ENCODE data around the gene LAMA3. TPM values are rescaled to one million over a fixed set of nuclear protein-coding genes. Genes with fewer than 3 reads are reported as not detected.

The LAMA3 gene
- polyA plus RNA-seq, 1 donor from 2014 or later, result 3.4 TPM

- Histone ChIP-seq H3K4me2 (ENCODE audit: low read length) (no peak overlapping the region), H3F3A (ENCODE audit: insufficient read depth, low read length, poor library complexity, severe bottlenecking) (no peaks in the 10 kb centered on the region), H3K36me3 (ENCODE audit: insufficient read depth, low read length) (no peaks in the 10 kb centered on the region), H2AFZ (ENCODE audit: low read depth, low read length) (no peak overlapping the region), H3K9me2 (ENCODE audit: insufficient read depth, low read length) (no peaks in the 10 kb centered on the region), H3K79me2 (replicated peaks; ENCODE audit: insufficient read depth, low read length) (no peaks in the 10 kb centered on the region), H4K20me1 (ENCODE audit: insufficient read depth) (no peaks in the 10 kb centered on the region), H3K9ac (ENCODE audit: low read length) (no peak overlapping the region), H3K27ac (ENCODE audit: low read length) (no peak overlapping the region), H3K9me3 (ENCODE audit: low read length) (no peaks in the 10 kb centered on the region), H3K27me3 (ENCODE audit: insufficient read depth, low read depth, low read length) (no peaks in the 10 kb centered on the region), H3K4me3 (ENCODE audit: low read length) (no peak overlapping the region)
- no peak for TF ChIP-seq RAD21 (conservative IDR thresholded peaks at IDR 0.05)
- no peak for TF ChIP-seq SMC3 (conservative IDR thresholded peaks at IDR 0.05; ENCODE audit: poor library complexity)
- no peak for TF ChIP-seq REST (IDR thresholded peaks at IDR 0.05; ENCODE audit: borderline replicate concordance)
- TF ChIP-seq POLR2AphosphoS5 (IDR thresholded peaks at IDR 0.05), result no peak
- TF ChIP-seq EZH2 (IDR thresholded peaks at IDR 0.05; ENCODE audit: borderline replicate concordance, insufficient read depth, low read length, poor library complexity, severe bottlenecking), result no peak
- no peak for TF ChIP-seq MXI1 (conservative IDR thresholded peaks at IDR 0.05; ENCODE audit: poor library complexity, severe bottlenecking)
- TF ChIP-seq CTCF (IDR thresholded peaks at IDR 0.05; ENCODE audit: poor library complexity, severe bottlenecking), result no peak
- TF ChIP-seq EP300 (conservative IDR thresholded peaks at IDR 0.05; ENCODE audit: poor library complexity, severe bottlenecking), result no peak
- no peak for TF ChIP-seq TAF1 (IDR thresholded peaks at IDR 0.05; ENCODE audit: low read depth)
These were observed 20.8 kb downstream of the LAMA3 start for GRCh38 chr18:23710068-23710527.

- no peak overlapping the region for H3K27ac ChIP-seq (ENCODE audit: low read length)
- no peaks in the 10 kb centered on the region for H3K9me3 ChIP-seq (ENCODE audit: low read length)
- H3K36me3 ChIP-seq (ENCODE audit: insufficient read depth, low read length), result no peaks in the 10 kb centered on the region
- H4K20me1 ChIP-seq (ENCODE audit: insufficient read depth), result no peaks in the 10 kb centered on the region
- H3K79me2 ChIP-seq (replicated peaks; ENCODE audit: insufficient read depth, low read length), result no peaks in the 10 kb centered on the region
- no peak overlapping the region for H3K4me3 ChIP-seq (ENCODE audit: low read length)
- TF ChIP-seq RAD21 (conservative IDR thresholded peaks at IDR 0.05), result no peak
- no peak for TF ChIP-seq CTCF (IDR thresholded peaks at IDR 0.05; ENCODE audit: poor library complexity, severe bottlenecking)
- TF ChIP-seq SMC3 (conservative IDR thresholded peaks at IDR 0.05; ENCODE audit: poor library complexity), result no peak
- TF ChIP-seq REST (IDR thresholded peaks at IDR 0.05; ENCODE audit: borderline replicate concordance), result no peak
- no peak for TF ChIP-seq TAF1 (IDR thresholded peaks at IDR 0.05; ENCODE audit: low read depth)
- no peak for TF ChIP-seq EP300 (conservative IDR thresholded peaks at IDR 0.05; ENCODE audit: poor library complexity, severe bottlenecking)
- no peak for TF ChIP-seq MXI1 (conservative IDR thresholded peaks at IDR 0.05; ENCODE audit: poor library complexity, severe bottlenecking)
- no peak overlapping the region for H3K9ac ChIP-seq (ENCODE audit: low read length)
- H3F3A ChIP-seq (ENCODE audit: insufficient read depth, low read length, poor library complexity, severe bottlenecking), result no peaks in the 10 kb centered on the region
- no peaks in the 10 kb centered on the region for H3K27me3 ChIP-seq (ENCODE audit: insufficient read depth, low read depth, low read length)
- H3K4me2 ChIP-seq (ENCODE audit: low read length), result no peak overlapping the region
- no peaks in the 10 kb centered on the region for H3K9me2 ChIP-seq (ENCODE audit: insufficient read depth, low read length)
- H2AFZ ChIP-seq (ENCODE audit: low read depth, low read length), result no peak overlapping the region
These were observed 21.7 kb downstream of the LAMA3 start for GRCh38 chr18:23710946-23711345.
